Left renal cortex interstitium (tissue), 4 donors: ENCODE measurements around the gene GGA1. TPM values are rescaled to one million over a fixed set of nuclear protein-coding genes. Genes with fewer than 3 reads are reported as not detected.
"Not testable (repeated sequence)": the region's sequence is repeated elsewhere in the genome, so short reads cannot be mapped to it uniquely, and the experiment has no call there.

ENCODE experiments used
- DNase-seq, 4 donors: peaks; one replicate each; pipeline ENCODE4 v3.0.0-alpha.2; 2013; ENCODE audit warnings: low read depth in 4 of 4, low spot score in 2 of 4, missing footprints in 1 of 4
- polyA plus RNA-seq, 4 donors: library from polyadenylated mRNA; unstranded; fragments of 120-200 nt; gene quantifications; one replicate each; pipeline ENCODE4 v1.2.1, GENCODE V29; 2013; ENCODE audit not compliant: insufficient read length in 4 of 4

GGA1 gene
- polyA plus RNA-seq, 4 donors = 38.4 to 79.0 (median 61.9) TPM

GRCh38 chr22:37643225-37643847 is 34.7 kb downstream of the GGA1 start:
- DNase-seq = peak in 1 of 4 donors; percentile 66

GRCh38 chr22:37647317-37647716 is 38.7 kb downstream of the GGA1 start:
- no peak for DNase-seq

- DNase-seq = no peak
Observed at GRCh38 chr22:37647928-37648327, 39.3 kb downstream of the GGA1 start.

GRCh38 chr22:37650463-37651136 is 42.0 kb downstream of the GGA1 start:
- no peak for DNase-seq

- DNase-seq = no peak
Observed at GRCh38 chr22:37654563-37655251, 46.1 kb downstream of the GGA1 start.

- no peak for DNase-seq
Observed at GRCh38 chr22:37655252-37655563, 46.6 kb downstream of the GGA1 start.

GRCh38 chr22:37656583-37656982 is 47.9 kb downstream of the GGA1 start:
- DNase-seq = not testable (repeated sequence)

GRCh38 chr22:37657590-37658132 is 49.0 kb downstream of the GGA1 start:
- no peak for DNase-seq

- DNase-seq = peak; percentile 98 to 100 (median 98)
Observed at GRCh38 chr22:37658133-37659065, 49.8 kb downstream of the GGA1 start, which contains the start of gene PDXP. TSS of gene PDXP (plus strand) at chr22:37658723. CDS start at chr22:37658783, 60 bp downstream.

- no peak for DNase-seq
Observed at GRCh38 chr22:37659066-37659896, 50.6 kb downstream of the GGA1 start.

- DNase-seq = no peak
Observed at GRCh38 chr22:37659897-37660708, 51.5 kb downstream of the GGA1 start.

- no peak for DNase-seq
Observed at GRCh38 chr22:37660709-37661045, 52.0 kb downstream of the GGA1 start.

- no peak for DNase-seq
Observed at GRCh38 chr22:37661160-37661924, 52.7 kb downstream of the GGA1 start.

GRCh38 chr22:37662039-37662438 is 53.4 kb downstream of the GGA1 start:
- DNase-seq = no peak

GRCh38 chr22:37663521-37664140 is 55.0 kb downstream of the GGA1 start:
- DNase-seq = no peak

- DNase-seq = no peak
Observed at GRCh38 chr22:37664249-37665101, 55.8 kb downstream of the GGA1 start.

GRCh38 chr22:37665487-37665886 is 56.9 kb downstream of the GGA1 start:
- no peak for DNase-seq
